Central memory CD8-positive, alpha-beta T cell (primary cell): Measurements from ENCODE around the gene NR2C2.
A peak's percentile ranks its signal among the peaks of the same experiment; 100 is the strongest.
"Not testable (repeated sequence)": the region's sequence is repeated elsewhere in the genome, so short reads cannot be mapped to it uniquely, and the experiment has no call there.

Experiments used
- ATAC-seq: fragments of 150-1000 bp; cut with Tn5 transposase; replicated peaks from 2 replicates; pipeline ENCODE4 v1.10.0; 2022; ENCODE audit warnings: mild to moderate bottlenecking, moderate FRiP score, moderate number of reproducible peaks; ENCODE audit not compliant: poor library complexity, severe bottlenecking; ENCODE audit errors: extremely low read depth
- DNase-seq, 2 donors: peaks; one replicate each; pipeline ENCODE4 v3.0.0; 2021; ENCODE audit warnings: low spot score in 2 of 2
- H3K27ac Mint-ChIP-seq: one replicate; pipeline ENCODE4 v1.8.0; 2022; ENCODE audit warnings: low read depth, mild to moderate bottlenecking, moderate library complexity, mixed read lengths
- H3K27me3 Mint-ChIP-seq: one replicate; pipeline ENCODE4 v1.8.0; 2022; ENCODE audit warnings: mixed read lengths
- H3K36me3 Mint-ChIP-seq: one replicate; pipeline ENCODE4 v1.8.0; 2022; ENCODE audit warnings: mild to moderate bottlenecking, moderate library complexity, mixed read lengths; ENCODE audit not compliant: insufficient read depth
- H3K4me1 Mint-ChIP-seq: one replicate; pipeline ENCODE4 v1.8.0; 2022; ENCODE audit warnings: mixed read lengths
- H3K4me3 Mint-ChIP-seq: one replicate; pipeline ENCODE4 v1.8.0; 2022; ENCODE audit warnings: mild to moderate bottlenecking, moderate library complexity, mixed read lengths
- H3K9me3 Mint-ChIP-seq: one replicate; pipeline ENCODE4 v1.8.0; 2022; ENCODE audit warnings: mixed read lengths

The NR2C2 gene

DNA sequence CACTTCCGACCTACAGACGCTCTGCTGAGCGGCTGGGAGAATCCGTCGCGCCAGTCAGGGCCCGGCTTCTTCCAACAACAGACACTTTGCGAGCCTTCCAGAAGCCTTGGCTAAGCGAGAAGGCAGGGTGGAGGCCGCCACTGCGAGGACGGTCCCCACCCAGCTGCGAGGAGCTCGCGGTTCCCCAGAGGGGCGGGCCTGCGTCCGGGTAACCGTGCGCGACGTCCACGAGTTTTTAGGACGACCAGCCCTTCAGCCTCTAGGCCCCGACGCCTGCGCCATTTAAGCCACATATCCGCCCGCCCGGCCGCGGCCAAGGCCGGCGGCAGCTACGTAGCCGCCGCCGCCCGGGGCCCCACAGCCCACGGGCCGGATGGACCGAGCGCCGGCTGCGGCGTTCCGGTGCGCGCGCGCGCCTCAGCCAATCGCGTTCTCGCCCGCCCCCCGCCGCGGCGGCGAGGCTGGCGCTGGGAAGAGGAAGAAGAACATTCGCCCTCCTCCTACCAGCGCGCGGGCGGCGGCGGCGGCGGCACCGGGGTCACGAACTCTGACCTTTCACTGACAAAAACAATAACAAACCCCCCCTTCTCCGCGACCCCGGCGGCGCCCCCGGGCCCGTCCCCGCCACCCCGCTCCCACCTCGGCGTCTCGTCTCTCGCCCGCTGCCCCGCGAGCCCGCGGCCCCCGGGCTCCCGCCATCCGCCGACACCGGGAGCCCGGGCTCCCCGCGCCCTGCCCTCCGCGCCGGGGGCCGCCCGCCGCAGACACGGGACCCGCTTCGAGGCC, at the start of gene NR2C2:
Gene NR2C2, plus strand, starts transcription at position 484 of the 786 bp plus-strand sequence. CDS start 56,332 bp downstream, outside the sequence.
- ATAC-seq = peak; percentile 70
- H3K27ac Mint-ChIP-seq = peak within 1 kb of the TSS; percentile 99
- peaks cover 35% of the 10 kb centered on the region for H3K36me3 Mint-ChIP-seq
- H3K27me3 Mint-ChIP-seq = no peaks in the 10 kb centered on the region
- peaks cover 41% of the 10 kb centered on the region for H3K4me1 Mint-ChIP-seq
- DNase-seq = peak; percentile 78 to 82
- peak within 1 kb of the TSS; percentile 99 for H3K4me3 Mint-ChIP-seq
- no peaks in the 10 kb centered on the region for H3K9me3 Mint-ChIP-seq

DNA sequence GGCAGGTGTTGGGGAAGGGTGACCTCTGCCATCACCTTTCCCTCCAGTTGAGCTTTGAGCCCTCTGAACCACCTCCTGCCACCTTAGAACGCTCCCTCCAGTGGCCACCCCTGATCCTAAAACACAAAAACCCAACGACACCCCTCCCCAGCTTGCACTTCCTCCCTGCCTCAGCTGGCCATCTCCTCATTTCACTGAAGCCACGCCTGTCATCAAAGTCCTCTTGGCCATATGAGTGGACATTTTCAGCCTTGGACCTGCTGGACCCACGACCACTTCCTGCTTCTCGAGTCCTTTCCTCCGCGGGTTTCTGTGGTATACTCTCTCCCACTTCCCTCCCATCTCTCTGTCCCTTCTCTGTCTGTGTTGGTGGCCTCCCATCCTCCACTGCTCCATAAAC, 48.5 kb upstream of the NR2C2 start:
- DNase-seq (no peak), ATAC-seq (no peak)
- peak overlapping the region; percentile 5 for H3K27ac Mint-ChIP-seq
- H3K36me3 Mint-ChIP-seq = no peaks in the 10 kb centered on the region
- no peaks in the 10 kb centered on the region for H3K4me1 Mint-ChIP-seq
- H3K4me3 Mint-ChIP-seq = no peak overlapping the region
- peaks cover 82% of the 10 kb centered on the region for H3K27me3 Mint-ChIP-seq
- H3K9me3 Mint-ChIP-seq = no peaks in the 10 kb centered on the region

GRCh38 chr3:14899993-14900618, 47.3 kb upstream of the NR2C2 start:
- no peaks in the 10 kb centered on the region for H3K36me3 Mint-ChIP-seq
- H3K4me1 Mint-ChIP-seq = no peaks in the 10 kb centered on the region
- H3K4me3 Mint-ChIP-seq = no peak overlapping the region
- H3K9me3 Mint-ChIP-seq = peaks cover 3% of the 10 kb centered on the region
- no peak overlapping the region for H3K27ac Mint-ChIP-seq
- ATAC-seq = no peak
- no peak for DNase-seq
- H3K27me3 Mint-ChIP-seq = peaks cover 82% of the 10 kb centered on the region

GRCh38 chr3:14900881-14901873, 46.2 kb upstream of the NR2C2 start:
- ATAC-seq = no peak
- peaks cover 9% of the 10 kb centered on the region for H3K9me3 Mint-ChIP-seq

DNA sequence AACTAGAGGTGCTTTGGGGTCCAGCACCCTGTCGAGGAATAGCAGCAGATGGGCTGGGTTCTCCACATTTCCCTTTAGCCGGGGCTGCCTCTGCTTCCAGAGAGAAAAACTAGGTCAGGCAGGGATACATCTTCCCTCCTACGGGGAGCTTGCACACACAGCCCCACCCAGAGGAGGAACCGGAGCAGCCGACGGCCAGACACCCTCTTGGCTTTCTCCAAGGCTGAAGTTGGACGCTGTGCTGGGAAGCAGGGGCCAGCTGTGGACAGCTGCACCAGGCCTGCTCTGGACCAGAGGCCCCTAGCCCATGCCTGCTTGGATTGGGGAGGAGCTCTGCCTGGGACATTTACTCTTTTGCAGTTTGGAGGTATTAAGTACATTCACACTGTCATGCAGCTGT, 44.7 kb upstream of the NR2C2 start:
- Mint-ChIP-seq H3K9me3 (peaks cover 9% of the 10 kb centered on the region), H3K36me3 (no peaks in the 10 kb centered on the region), H3K4me1 (no peaks in the 10 kb centered on the region), H3K27ac (no peak overlapping the region), H3K4me3 (no peak overlapping the region), H3K27me3 (peaks cover 85% of the 10 kb centered on the region)
- no peak for DNase-seq
- no peak for ATAC-seq

More at GRCh38 chr3:14900881-14901873, 46.2 kb upstream of the NR2C2 start:
- no peak overlapping the region for H3K4me3 Mint-ChIP-seq
- H3K27ac Mint-ChIP-seq = no peak overlapping the region
- no peaks in the 10 kb centered on the region for H3K36me3 Mint-ChIP-seq
- no peak for DNase-seq
- H3K4me1 Mint-ChIP-seq = no peaks in the 10 kb centered on the region
- H3K27me3 Mint-ChIP-seq = peaks cover 82% of the 10 kb centered on the region

GRCh38 chr3:14903501-14903900, 43.9 kb upstream of the NR2C2 start:
- not testable (repeated sequence) for DNase-seq, H3K4me1 Mint-ChIP-seq, H3K27ac Mint-ChIP-seq, H3K4me3 Mint-ChIP-seq, H3K36me3 Mint-ChIP-seq, H3K9me3 Mint-ChIP-seq, ATAC-seq
- peaks cover 77% of the 10 kb centered on the region for H3K27me3 Mint-ChIP-seq

GRCh38 chr3:14905055-14905657, 42.2 kb upstream of the NR2C2 start:
- H3K36me3 Mint-ChIP-seq = no peaks in the 10 kb centered on the region
- ATAC-seq (no peak), DNase-seq (no peak)
- no peak overlapping the region for H3K4me3 Mint-ChIP-seq
- H3K4me1 Mint-ChIP-seq = no peaks in the 10 kb centered on the region
- H3K27ac Mint-ChIP-seq = no peak overlapping the region
- peaks cover 71% of the 10 kb centered on the region for H3K27me3 Mint-ChIP-seq
- peaks cover 9% of the 10 kb centered on the region for H3K9me3 Mint-ChIP-seq

GRCh38 chr3:14906355-14906971, 40.9 kb upstream of the NR2C2 start:
- DNase-seq (no peak), ATAC-seq (no peak)
- Mint-ChIP-seq H3K27ac (no peak overlapping the region), H3K36me3 (no peaks in the 10 kb centered on the region), H3K4me3 (no peak overlapping the region), H3K27me3 (peaks cover 74% of the 10 kb centered on the region), H3K9me3 (peaks cover 9% of the 10 kb centered on the region), H3K4me1 (no peaks in the 10 kb centered on the region)

GRCh38 chr3:14907043-14907966, 40.1 kb upstream of the NR2C2 start:
- no peaks in the 10 kb centered on the region for H3K4me1 Mint-ChIP-seq
- H3K4me3 Mint-ChIP-seq = no peak overlapping the region
- no peak overlapping the region for H3K27ac Mint-ChIP-seq
- DNase-seq = no peak
- peaks cover 9% of the 10 kb centered on the region for H3K9me3 Mint-ChIP-seq
- no peaks in the 10 kb centered on the region for H3K36me3 Mint-ChIP-seq
- no peak for ATAC-seq
- peaks cover 74% of the 10 kb centered on the region for H3K27me3 Mint-ChIP-seq

- Mint-ChIP-seq H3K4me3 (no peak overlapping the region), H3K27me3 (peaks cover 77% of the 10 kb centered on the region)
Observed at GRCh38 chr3:14909250-14909649, 38.1 kb upstream of the NR2C2 start.

DNA sequence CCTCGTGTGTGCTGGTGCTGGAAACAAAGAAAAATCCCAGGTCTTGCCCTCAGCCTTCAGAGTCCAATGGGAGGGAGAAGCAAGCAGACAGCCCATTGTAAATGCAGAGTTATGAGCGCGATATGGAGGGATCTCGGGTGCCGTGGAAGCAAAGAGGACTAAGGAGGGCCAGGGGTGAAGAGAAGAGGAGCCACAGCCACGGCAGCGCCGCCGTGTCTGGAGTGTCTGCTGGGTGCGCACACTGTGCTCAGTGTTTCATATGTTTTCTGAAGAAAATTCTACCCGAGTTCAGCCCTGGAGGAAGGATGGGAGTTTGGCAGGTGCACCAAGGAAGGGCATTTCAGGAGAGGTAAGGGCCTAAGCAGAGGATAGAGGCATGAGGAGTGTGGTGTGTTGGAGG, 35.7 kb upstream of the NR2C2 start:
- Mint-ChIP-seq H3K36me3 (no peaks in the 10 kb centered on the region), H3K27ac (no peak overlapping the region), H3K27me3 (peaks cover 58% of the 10 kb centered on the region), H3K9me3 (no peaks in the 10 kb centered on the region), H3K4me3 (no peak overlapping the region), H3K4me1 (no peaks in the 10 kb centered on the region)
- ATAC-seq = no peak
- no peak for DNase-seq

More at GRCh38 chr3:14909250-14909649, 38.1 kb upstream of the NR2C2 start:
- Mint-ChIP-seq H3K4me1 (no peaks in the 10 kb centered on the region), H3K27ac (no peak overlapping the region), H3K36me3 (no peaks in the 10 kb centered on the region), H3K9me3 (peaks cover 9% of the 10 kb centered on the region)
- ATAC-seq = no peak
- DNase-seq = no peak
